Mononuclear cell (primary cell): ENCODE measurements around the gene ARHGAP27. TPM values are rescaled to one million over a fixed set of nuclear protein-coding genes. Genes with fewer than 3 reads are reported as not detected.
"Not testable (repeated sequence)": the region's sequence is repeated elsewhere in the genome, so short reads cannot be mapped to it uniquely, and the experiment has no call there.

Experiments
- H3K27me3 ChIP-seq: 2 replicates; pipeline ENCODE4 v1.6.0; 2011; ENCODE audit warnings: low read length, control low read depth; ENCODE audit not compliant: insufficient read depth
- H3K4me1 ChIP-seq: 2 replicates; pipeline ENCODE4 v1.5.1; 2011; ENCODE audit warnings: mild to moderate bottlenecking, low read length, control low read depth; ENCODE audit not compliant: insufficient read depth
- H3K4me3 ChIP-seq: 2 replicates; pipeline ENCODE4 v1.5.1; 2011; ENCODE audit warnings: mild to moderate bottlenecking, low read length, moderate library complexity
- H3K9me3 ChIP-seq: 2 replicates; pipeline ENCODE4 v1.5.1; 2011; ENCODE audit warnings: low read depth, mild to moderate bottlenecking, control low read depth, low read length
- total RNA-seq: library from RNA; depleted of rRNA; stranded (reverse); fragments of >200 nt; gene quantifications from one replicate; pipeline ENCODE4 v1.2.3, GENCODE V29; 2012

ARHGAP27 gene
- total RNA-seq, 1 donor = 41.3 TPM

GRCh38 chr17:45451131-45451530, 18.5 kb upstream of the ARHGAP27 start:
- Histone ChIP-seq H3K4me3 (no peak overlapping the region), H3K9me3 (no peaks in the 10 kb centered on the region), H3K4me1 (peaks cover 11% of the 10 kb centered on the region), H3K27me3 (no peaks in the 10 kb centered on the region)

GRCh38 chr17:45449708-45450329, 17.1 kb upstream of the ARHGAP27 start:
- H3K9me3 ChIP-seq, H3K27me3 ChIP-seq, H3K4me3 ChIP-seq: not testable (repeated sequence)
- peaks cover 14% of the 10 kb centered on the region for H3K4me1 ChIP-seq

- not testable (repeated sequence) for H3K4me3 ChIP-seq, H3K27me3 ChIP-seq, H3K9me3 ChIP-seq
- peaks cover 14% of the 10 kb centered on the region for H3K4me1 ChIP-seq
These were observed 16.6 kb upstream of the ARHGAP27 start for GRCh38 chr17:45449260-45449659.

- not testable (repeated sequence) for H3K9me3 ChIP-seq, H3K27me3 ChIP-seq, H3K4me3 ChIP-seq
- peaks cover 14% of the 10 kb centered on the region for H3K4me1 ChIP-seq
These were observed 15.8 kb upstream of the ARHGAP27 start for GRCh38 chr17:45448483-45448882.

- H3K4me3 ChIP-seq, H3K9me3 ChIP-seq, H3K27me3 ChIP-seq: not testable (repeated sequence)
- peaks cover 14% of the 10 kb centered on the region for H3K4me1 ChIP-seq
These were observed 15.4 kb upstream of the ARHGAP27 start for GRCh38 chr17:45448066-45448465.

GRCh38 chr17:45447650-45448049, 15.0 kb upstream of the ARHGAP27 start:
- peaks cover 14% of the 10 kb centered on the region for H3K4me1 ChIP-seq
- not testable (repeated sequence) for H3K9me3 ChIP-seq, H3K4me3 ChIP-seq, H3K27me3 ChIP-seq

GRCh38 chr17:45446872-45447625, 14.4 kb upstream of the ARHGAP27 start:
- not testable (repeated sequence) for H3K27me3 ChIP-seq, H3K4me3 ChIP-seq, H3K9me3 ChIP-seq
- H3K4me1 ChIP-seq = peaks cover 14% of the 10 kb centered on the region

- peaks cover 11% of the 10 kb centered on the region for H3K4me1 ChIP-seq
- not testable (repeated sequence) for H3K27me3 ChIP-seq, H3K4me3 ChIP-seq, H3K9me3 ChIP-seq
These were observed 13.5 kb upstream of the ARHGAP27 start for GRCh38 chr17:45445901-45446743.

- H3K4me3 ChIP-seq, H3K9me3 ChIP-seq, H3K4me1 ChIP-seq, H3K27me3 ChIP-seq: not testable (repeated sequence)
These were observed 12.5 kb upstream of the ARHGAP27 start for GRCh38 chr17:45444856-45445820.

- H3K4me3 ChIP-seq, H3K4me1 ChIP-seq, H3K27me3 ChIP-seq, H3K9me3 ChIP-seq: not testable (repeated sequence)
These were observed 11.6 kb upstream of the ARHGAP27 start for GRCh38 chr17:45444301-45444700.

- not testable (repeated sequence) for H3K9me3 ChIP-seq, H3K4me3 ChIP-seq, H3K4me1 ChIP-seq, H3K27me3 ChIP-seq
These were observed 10.9 kb upstream of the ARHGAP27 start for GRCh38 chr17:45443371-45444260.

GRCh38 chr17:45441526-45442310, 9.0 kb upstream of the ARHGAP27 start:
- Histone ChIP-seq H3K27me3 (no peaks in the 10 kb centered on the region), H3K4me3 (no peak overlapping the region), H3K9me3 (no peaks in the 10 kb centered on the region), H3K4me1 (peaks cover 8% of the 10 kb centered on the region)

- not testable (repeated sequence) for H3K9me3 ChIP-seq, H3K4me1 ChIP-seq, H3K4me3 ChIP-seq
These were observed 8.3 kb upstream of the ARHGAP27 start for GRCh38 chr17:45440839-45441515.

More at GRCh38 chr17:45440839-45441515, 8.3 kb upstream of the ARHGAP27 start:
- not testable (repeated sequence) for H3K27me3 ChIP-seq
